GM04503 (cell line): Measurements from ENCODE around the gene EPHB3.

Source experiments
- DNase-seq: peaks from one replicate; pipeline ENCODE4 v3.0.0-alpha.2; 2012; ENCODE audit warnings: low read depth

Gene EPHB3

DNA sequence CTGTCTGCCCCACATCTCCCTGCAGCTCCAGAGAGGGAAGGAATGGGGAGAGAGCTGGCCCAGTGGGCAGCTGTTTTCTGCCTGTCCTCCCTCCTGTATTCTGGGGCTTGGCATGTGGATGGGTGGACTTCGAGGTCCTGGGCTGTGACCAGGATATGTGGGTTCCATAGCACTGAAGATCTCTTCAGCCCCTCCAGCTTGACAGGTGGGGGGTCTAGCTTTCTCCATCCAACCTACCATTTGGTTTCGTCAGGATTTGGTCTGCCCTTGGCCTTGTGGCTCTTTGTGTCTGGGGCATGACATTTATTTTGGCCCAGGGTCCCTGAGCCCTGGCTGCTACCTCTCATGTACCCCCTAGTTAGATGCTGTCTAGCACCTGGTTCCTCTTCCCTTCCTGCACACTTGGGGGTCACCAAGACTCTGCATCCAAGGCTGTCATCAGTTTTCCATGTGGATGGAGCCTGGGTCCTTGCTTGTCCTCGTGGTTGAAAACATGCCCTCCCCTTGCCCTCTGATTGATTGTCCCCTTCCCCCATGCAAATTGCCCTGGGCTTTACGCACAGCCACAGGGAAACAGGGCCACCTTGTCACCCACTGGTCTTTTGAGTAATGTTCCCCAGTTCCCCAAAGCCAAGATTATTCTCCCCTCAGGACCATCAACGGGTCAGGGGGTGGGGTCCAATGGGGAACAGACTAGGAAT lies 3.2 kb downstream of the EPHB3 start:
- DNase-seq, result no peak

DNA sequence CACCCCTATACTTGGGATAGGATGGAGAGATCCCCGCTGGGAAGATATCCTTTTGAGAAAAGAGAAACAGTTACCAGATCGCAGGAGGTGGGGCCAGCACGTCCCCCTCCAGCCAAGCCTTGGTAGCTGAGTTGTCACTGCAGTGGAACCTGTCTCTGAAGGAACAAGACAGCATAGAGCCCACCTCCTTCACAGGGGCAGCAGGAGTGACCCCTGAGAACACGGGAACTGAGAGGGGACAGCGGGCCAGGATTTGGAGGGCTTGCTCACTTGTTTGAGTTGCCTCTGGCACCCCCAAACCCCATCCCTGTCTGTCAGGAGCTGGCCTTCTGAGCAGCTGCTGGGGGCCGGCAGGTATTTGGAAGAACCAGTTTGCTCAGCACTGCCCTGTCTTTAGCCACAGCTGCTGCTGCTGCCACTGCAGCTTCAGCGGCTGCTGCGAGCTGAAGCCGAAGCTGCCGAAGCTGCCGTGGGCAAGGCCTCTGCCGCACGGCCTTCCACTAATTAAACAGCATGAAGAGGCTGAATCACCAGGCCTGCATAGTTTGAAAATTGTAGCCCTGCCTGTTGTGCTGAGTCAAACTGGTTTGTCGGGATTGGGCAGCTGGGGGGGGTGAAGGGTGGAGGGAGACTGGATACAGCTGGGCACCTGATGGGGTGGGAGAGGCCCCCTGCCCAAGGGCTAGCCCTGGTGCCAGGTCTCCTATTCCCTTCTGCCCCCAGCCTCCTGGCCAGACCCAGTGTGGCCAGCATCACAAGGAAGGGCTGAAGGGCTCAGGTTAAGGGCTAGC lies 4.0 kb downstream of the EPHB3 start:
- DNase-seq, result peak; percentile 72

DNA sequence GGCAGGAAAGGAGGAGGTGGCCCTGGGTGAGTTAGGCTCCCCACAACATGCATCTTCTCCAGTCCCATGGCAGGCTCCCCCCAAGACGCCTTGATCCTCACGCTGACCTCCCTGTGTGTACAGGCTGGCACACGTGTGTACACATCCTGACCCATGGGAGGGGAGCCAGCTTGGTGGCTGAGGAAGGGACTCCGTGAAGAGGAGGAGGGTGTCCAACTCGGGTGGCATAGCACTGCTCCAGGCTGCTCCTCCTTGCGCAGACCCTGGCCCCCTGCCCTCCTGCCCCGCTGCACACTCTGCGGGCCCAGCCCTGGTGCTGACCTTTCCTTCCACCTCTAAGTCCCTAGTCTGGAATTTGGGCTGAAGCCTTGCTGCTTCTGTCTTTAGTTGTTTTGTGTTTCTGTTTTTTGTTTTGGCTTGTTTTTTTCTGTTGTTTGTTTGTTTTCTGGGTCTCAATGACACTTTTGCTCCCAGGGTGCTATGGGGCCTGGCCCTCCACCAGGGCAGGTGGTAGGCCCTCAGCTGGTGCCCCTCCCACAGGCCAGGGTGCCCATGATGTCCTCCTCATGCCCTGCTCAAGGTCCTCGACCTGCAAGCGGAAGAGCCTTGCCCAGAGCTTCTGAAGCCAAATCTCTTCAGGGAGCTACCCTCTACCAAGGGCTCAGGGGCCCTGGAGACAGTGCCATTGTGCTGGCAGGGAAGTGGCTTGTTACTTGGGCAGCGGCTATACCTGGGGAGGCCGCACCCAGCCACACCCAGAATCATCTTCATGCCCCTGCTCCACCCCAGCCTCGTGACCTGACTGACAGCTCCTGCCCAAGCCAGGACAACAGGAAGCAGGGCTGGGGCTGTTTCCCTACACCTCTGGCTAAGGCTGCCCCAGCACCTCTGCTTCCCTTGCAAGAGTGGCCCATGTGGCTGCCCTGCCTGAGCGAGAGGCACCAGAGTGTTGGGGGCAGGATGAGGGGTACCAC lies 5.1 kb downstream of the EPHB3 start:
- DNase-seq, result no peak

DNA sequence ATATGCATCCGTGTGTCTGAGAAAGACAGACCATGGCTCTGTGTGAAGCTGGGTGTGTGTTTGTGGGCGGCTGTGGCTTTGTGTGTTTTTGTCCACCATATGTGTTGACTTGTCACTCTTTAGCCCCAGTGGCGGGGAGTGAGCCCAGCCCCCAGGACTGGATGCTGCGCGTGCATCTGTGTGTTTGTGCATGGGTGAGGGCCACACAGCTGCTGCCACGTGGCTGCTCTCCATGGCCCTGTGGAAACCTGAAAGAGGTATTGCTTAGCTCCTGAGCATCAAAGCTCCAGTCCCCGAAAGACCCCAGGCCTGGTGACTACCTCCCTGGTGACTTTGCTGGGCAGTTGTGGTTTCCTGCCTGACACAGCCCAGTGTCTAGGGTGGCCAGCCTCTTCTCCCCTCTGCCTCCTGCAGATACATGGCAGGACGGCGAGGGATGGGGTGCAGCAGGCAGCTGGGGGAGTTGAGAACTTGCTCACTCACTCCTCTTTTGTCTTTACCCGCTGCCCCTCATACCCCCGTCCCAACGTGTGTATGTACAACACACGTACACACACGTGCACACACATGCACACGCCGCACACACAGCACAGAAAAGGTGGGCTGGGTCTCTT lies 6.5 kb downstream of the EPHB3 start:
- no peak for DNase-seq

DNA sequence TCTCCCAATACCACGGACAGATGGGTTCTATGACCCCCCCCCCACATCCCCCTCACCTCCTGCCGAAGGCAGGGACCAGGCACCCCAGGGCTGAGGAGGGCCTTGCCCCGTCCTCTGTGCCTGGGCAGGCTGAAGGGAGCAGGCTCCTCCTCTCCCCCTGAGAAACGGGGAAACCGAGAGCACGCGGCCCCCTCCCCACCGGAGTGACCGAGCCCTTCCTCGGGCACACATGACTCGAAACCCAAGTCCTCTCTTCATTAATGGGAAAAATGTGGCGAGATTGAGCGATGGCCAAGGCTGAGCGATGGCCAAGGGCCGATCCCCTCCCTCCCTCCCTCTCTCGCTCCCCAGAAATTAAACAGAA lies 7.0 kb downstream of the EPHB3 start:
- no peak for DNase-seq

DNA sequence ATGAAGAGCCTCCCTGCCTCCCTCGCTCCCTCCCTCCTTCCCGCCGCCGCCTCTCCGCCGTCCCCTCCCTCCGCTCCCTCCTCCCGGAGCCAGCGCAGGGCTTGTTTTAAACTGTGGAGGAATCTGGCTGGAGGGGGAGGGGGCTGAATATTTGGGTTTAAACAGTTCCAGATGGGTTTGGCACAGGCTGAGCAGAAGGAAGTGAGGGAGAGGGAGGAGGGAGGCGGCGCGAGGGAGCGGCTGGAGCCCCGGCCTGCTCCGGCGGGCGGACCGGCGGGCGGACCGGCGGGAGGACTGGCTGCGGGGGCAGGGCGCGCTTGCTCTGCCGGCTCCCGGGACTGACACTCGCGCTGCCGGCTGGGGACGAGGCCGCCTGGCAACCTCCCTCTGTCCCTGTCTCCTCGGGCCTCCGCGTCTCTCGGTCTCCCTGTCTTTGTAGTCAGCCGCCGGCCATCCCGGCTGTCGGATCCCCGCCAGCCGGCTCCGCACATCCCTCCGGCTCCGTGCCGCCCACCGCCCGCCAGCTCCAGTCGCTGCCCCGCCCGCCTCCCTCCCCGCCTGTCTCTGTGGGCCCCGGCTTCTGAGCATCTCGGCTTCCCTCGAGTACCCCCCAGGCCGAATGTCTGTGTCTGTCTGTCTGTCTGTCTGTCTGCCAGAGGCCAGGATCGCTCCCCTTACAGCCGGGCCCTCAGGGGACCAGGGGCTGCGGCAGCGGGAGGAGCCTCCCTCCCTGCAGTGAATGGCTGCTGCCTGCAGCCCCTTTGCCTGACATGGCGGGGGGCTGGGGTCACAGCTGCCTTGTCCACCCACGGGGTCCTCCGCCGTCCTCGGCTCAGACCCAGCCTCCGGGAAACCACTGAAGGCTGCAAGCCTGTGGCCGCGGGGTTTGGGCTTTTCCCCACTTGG lies 7.6 kb downstream of the EPHB3 start:
- peak; percentile 95 for DNase-seq

DNA sequence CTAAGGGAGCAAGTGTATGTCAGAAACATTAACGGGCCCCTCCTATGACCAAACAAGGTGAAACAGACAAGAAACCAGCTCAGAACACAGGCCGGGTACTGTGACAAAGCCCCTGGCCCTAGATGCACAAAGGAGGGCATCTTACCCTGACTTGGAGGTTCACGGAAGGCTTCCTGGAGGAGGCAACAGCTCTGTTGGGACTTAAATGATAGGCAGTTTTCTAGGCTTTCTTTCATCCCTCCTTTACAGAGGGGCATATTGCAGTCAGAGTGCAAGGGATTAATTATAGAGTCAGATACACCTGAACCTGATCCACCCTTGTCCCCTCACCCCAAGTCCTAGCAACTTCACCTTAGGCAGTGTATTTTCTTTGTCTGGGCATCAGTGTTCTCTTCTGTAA lies 8.4 kb downstream of the EPHB3 start:
- no peak for DNase-seq

DNA sequence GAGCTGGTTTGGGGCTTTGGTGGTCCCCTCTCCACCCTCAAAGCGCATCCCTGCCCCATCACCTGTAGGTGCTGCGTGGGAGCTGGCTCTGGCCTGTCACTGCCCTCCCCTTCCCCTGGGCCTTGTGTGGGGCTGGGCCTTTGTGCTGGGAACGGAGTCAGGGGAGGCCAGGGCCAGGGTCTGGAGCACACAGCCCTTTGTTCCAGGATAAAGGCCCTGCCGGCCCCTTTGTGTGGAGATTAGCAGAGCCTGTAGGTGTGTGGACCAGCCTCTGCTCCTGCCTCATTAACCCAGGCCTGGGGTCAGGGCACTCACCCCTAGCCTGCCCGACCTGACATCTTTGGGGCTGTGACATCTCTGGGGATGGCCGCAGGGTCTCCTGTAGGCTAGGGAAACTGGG lies 8.9 kb downstream of the EPHB3 start:
- DNase-seq, result no peak

DNA sequence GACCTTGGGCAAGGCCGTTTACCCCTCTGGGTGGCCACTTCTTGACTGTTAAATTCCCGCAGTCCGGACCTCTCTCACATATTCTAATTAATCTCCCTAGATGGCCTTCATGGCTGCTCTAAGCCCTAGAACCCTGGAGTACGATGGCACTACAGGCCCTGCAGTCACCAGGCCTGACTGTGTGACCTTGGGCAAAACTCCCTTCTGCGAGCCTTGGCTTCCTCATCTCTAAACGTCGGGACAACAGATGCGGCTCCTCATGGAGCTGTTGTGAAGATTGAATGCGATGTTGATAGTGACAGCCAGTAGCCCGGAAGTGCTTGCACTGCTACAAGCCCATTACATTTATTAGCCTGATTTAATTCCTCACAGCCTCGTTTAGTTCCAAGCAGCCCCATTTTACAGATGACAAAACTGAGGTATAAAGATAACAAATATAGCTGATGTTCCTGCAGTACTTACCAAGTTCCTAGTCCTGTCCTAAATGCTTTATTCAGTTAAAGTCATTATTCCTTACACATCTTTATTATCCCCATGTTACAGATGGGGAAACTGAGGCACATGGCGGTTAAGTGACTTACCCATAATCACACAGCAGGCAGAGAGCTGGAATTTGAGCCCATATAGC lies 10.3 kb downstream of the EPHB3 start:
- DNase-seq, result no peak

DNA sequence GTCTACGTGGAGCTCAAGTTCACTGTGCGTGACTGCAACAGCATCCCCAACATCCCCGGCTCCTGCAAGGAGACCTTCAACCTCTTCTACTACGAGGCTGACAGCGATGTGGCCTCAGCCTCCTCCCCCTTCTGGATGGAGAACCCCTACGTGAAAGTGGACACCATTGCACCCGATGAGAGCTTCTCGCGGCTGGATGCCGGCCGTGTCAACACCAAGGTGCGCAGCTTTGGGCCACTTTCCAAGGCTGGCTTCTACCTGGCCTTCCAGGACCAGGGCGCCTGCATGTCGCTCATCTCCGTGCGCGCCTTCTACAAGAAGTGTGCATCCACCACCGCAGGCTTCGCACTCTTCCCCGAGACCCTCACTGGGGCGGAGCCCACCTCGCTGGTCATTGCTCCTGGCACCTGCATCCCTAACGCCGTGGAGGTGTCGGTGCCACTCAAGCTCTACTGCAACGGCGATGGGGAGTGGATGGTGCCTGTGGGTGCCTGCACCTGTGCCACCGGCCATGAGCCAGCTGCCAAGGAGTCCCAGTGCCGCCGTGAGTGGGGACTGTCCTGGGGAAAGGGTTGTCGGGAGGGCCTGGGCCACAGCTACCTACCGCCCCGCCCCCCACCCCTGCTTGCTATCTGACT lies 11.2 kb downstream of the EPHB3 start:
- no peak for DNase-seq

DNA sequence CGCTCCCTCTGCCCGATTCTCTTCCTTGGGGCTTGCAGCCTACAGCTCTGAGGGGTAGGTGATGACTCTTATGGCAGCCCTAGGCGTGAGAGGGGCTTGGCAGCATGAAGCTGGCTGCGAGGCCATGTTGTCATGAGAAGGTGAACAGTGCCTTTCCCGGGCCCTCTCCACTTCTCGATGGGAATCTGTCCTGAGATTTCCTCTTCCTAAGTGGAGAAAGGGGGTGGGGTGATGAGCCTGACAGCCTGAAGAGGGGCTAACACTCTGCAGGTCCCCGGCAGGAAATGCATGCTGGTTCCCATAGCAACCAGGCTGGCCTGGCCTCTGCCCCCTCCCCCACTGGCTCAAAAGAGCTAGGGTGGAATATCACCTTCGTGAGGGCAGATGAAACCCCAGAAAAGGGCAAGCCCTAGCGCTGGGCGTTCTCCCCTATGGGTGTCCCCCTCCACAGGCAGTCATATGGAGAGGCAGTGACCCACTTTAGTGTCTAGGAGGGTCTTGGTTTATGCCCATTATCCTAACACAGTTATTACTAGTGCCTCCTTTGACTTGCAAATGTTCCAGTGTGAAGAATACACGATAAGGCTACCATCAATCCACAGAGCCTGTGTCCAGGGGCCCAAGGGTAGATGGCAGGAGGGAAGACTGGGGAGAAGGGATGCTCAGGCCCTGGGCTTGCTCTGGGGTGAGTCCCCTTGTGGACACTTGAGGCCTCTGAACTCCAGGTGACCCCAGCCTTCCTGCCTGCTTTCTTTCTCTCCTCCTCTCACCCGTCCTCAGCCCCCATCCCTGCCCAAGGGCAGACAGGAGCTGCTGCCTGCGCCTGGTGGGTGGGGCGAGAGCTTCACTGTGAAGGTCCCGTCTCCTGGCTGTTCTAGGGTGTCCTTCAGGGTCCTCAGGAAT lies 13.2 kb downstream of the EPHB3 start:
- no peak for DNase-seq

DNA sequence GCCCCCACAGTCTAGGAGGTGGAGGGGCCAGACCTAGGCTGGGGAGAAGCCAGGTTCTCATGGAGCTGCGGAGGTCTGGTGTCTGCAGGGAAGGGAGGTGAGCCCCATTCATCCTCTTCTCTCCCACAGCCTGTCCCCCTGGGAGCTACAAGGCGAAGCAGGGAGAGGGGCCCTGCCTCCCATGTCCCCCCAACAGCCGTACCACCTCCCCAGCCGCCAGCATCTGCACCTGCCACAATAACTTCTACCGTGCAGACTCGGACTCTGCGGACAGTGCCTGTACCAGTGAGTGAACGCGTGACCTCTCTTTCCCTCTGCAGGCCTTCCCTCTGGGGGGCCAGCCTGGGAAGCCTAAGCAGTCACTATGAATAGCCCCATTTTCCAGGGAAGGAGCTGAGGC lies 14.1 kb downstream of the EPHB3 start:
- DNase-seq, result no peak

DNA sequence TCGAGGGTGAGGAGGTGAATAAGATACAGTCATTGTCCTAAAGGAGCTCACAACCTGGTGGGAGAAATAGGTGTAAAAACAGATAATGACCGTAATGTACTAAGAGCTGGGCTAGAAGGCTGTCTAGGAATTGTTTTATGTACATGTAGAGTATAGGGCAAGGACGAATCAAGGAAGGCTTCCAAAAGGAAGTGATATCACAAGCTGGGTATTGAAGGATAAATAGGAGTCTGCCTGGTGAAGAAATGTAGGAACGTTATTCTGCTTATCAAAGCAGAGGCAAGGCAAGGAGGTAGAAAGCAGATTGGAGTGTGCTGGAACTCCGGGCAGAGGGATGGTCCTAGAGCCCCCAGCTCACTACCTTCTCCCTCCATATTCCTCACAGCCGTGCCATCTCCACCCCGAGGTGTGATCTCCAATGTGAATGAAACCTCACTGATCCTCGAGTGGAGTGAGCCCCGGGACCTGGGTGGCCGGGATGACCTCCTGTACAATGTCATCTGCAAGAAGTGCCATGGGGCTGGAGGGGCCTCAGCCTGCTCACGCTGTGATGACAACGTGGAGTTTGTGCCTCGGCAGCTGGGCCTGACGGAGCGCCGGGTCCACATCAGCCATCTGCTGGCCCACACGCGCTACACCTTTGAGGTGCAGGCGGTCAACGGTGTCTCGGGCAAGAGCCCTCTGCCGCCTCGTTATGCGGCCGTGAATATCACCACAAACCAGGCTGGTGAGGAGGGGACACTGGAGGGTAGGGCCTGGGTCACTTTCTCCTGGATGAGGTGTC lies 15.1 kb downstream of the EPHB3 start:
- no peak for DNase-seq

DNA sequence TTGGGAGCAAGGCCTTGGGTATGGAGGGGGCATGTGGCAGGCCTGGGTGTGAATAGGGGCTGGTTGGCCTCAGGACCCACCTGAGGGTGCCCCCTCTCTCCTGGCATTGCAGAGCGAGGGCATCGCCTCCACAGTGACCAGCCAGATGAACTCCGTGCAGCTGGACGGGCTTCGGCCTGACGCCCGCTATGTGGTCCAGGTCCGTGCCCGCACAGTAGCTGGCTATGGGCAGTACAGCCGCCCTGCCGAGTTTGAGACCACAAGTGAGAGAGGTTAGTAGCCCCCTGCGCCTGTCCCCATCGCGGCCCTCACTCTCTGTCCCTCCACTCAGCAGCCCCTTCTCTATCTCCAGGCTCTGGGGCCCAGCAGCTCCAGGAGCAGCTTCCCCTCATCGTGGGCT lies 16.0 kb downstream of the EPHB3 start:
- no peak for DNase-seq

DNA sequence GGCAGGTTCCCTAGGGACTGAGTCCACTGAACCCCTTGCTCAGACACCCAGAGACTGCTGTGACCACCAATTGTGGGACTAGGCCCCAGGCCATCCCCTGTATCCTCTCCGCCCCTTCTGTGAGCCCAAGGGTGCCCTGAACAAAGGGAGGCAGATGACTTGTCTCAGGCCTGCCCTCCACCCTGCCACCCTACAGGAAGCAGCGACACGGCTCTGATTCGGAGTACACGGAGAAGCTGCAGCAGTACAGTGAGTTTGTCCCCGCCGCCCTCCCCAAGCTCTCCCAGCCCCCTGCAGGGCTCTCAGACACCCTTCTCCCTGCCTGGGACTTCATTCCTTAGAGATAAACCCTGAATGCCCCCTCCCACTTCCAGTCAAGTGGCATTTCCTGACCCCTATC lies 16.6 kb downstream of the EPHB3 start:
- no peak for DNase-seq

DNA sequence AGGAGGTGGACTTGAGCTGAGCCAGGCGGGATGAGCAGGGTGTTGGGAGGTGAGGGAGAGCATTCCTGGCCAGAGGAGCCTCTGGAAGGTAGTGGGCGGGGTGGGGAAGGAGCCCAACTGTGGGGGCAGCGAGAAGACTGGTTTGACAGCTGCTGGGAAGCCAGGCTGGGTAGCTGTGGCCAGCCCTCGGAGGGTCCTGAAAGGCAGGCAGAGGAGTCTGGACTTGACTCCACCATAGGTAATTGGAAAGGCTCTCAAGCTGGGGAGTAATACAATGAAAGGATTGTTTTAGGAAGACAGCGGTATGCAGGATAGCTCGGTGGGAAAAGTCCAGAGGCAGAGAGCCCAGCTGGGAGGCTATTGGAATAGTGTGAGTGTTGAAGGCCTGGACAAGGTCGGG lies 17.2 kb downstream of the EPHB3 start:
- DNase-seq, result no peak

DNA sequence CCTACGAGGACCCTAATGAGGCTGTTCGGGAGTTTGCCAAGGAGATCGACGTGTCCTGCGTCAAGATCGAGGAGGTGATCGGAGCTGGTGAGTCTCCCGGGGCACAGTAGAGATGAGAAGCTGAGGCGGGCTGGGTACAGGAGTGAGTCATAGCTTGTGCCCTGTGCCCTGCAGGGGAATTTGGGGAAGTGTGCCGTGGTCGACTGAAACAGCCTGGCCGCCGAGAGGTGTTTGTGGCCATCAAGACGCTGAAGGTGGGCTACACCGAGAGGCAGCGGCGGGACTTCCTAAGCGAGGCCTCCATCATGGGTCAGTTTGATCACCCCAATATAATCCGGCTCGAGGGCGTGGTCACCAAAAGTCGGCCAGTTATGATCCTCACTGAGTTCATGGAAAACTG lies 17.9 kb downstream of the EPHB3 start:
- no peak for DNase-seq

DNA sequence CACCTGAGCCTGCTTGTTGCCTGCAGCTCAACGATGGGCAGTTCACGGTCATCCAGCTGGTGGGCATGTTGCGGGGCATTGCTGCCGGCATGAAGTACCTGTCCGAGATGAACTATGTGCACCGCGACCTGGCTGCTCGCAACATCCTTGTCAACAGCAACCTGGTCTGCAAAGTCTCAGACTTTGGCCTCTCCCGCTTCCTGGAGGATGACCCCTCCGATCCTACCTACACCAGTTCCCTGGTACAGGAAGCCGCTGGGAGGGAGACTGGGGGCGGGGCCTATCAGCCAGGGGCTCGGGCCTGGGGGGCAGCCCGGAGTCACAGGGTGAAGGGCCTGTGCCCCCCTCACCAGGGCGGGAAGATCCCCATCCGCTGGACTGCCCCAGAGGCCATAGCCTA lies 18.8 kb downstream of the EPHB3 start:
- DNase-seq, result no peak
